Muscle of leg (tissue), 11 donors: ENCODE measurements around the gene PLXNA4. TPM values are rescaled to one million over a fixed set of nuclear protein-coding genes. Genes with fewer than 3 reads are reported as not detected.
"Not testable (repeated sequence)": the region's sequence is repeated elsewhere in the genome, so short reads cannot be mapped to it uniquely, and the experiment has no call there.

ENCODE experiments used
- DNase-seq: peaks from one replicate; pipeline ENCODE4 v3.0.0; 2013
- H3K27ac ChIP-seq: one replicate; pipeline ENCODE4 v1.5.1; 2013; ENCODE audit warnings: mild to moderate bottlenecking, low read length, control low read depth
- H3K27me3 ChIP-seq: one replicate; pipeline ENCODE4 v1.6.1; 2013; ENCODE audit warnings: low read length; ENCODE audit not compliant: control insufficient read depth, insufficient read depth
- H3K36me3 ChIP-seq: one replicate; pipeline ENCODE4 v1.6.1; 2013; ENCODE audit warnings: low read length; ENCODE audit not compliant: control insufficient read depth, insufficient read depth
- H3K4me1 ChIP-seq: one replicate; pipeline ENCODE4 v1.6.1; 2013; ENCODE audit warnings: low read length; ENCODE audit not compliant: control insufficient read depth, insufficient read depth
- H3K4me3 ChIP-seq: one replicate; pipeline ENCODE4 v1.5.1; 2013; ENCODE audit warnings: low read length, control low read depth
- H3K9me3 ChIP-seq: replicated peaks from 2 replicates; pipeline ENCODE4 v1.6.1; 2013; ENCODE audit warnings: low read depth, low read length; ENCODE audit not compliant: control insufficient read depth
- WGBS: methylation state at CpG from one replicate; pipeline ENCODE4 v1.1.5; 2013; ENCODE audit warnings: missing lambda C conversion rate; ENCODE audit not compliant: insufficient coverage; 5-methylcytosine and 5-hydroxymethylcytosine counted together
- polyA plus RNA-seq, 8 donors: library from polyadenylated mRNA; unstranded; fragments of 120-200 nt; gene quantifications; one replicate each; pipeline versions ENCODE4 v1.2.1 to v1.2.3, GENCODE V29; 2013; ENCODE audit warnings: inconsistent platforms in 1 of 8, low replicate concordance in 1 of 8; ENCODE audit not compliant: insufficient read length in 8 of 8, insufficient read depth in 1 of 8
- total RNA-seq: library from RNA; stranded (reverse); fragments of 120-200 nt; gene quantifications from one replicate; pipeline ENCODE4 v1.2.4, GENCODE V29; 2013

PLXNA4 gene
- total and polyA plus RNA-seq, 9 donors = 1.3 to 3.3 (median 2.1) TPM

GRCh38 chr7:132169730-132170129 lies 406.5 kb downstream of the PLXNA4 start:
- peaks cover 3% of the 10 kb centered on the region for H3K4me1 ChIP-seq
- H3K9me3 ChIP-seq = no peaks in the 10 kb centered on the region
- H3K4me3 ChIP-seq = no peak overlapping the region
- no peak for DNase-seq
- WGBS = 52% methylated on average over 4 of the region's 9 CpGs
- H3K36me3 ChIP-seq = no peaks in the 10 kb centered on the region
- H3K27ac ChIP-seq = no peak overlapping the region
- H3K27me3 ChIP-seq = no peaks in the 10 kb centered on the region

DNA sequence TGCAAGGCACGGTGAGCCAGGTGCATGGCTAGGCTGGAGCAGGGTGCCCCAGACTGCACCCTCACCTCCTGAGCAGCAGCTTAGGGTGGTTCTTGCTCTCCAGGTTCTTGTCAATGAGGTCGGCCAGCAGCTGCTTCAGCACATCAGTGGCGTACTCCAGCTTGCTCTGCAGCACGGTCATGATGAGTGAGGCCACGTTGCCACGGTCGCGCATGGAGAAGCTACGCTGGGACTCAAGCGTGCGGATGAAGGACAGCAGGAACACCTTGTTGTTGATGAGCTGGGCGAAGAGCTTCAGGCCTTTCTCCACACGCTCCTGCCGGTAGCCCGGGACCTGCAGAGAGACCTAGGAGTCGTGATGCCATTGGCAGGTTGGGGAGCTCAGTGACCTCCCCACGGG lies 408.0 kb downstream of the PLXNA4 start:
- no peak overlapping the region for H3K4me3 ChIP-seq
- no peaks in the 10 kb centered on the region for H3K9me3 ChIP-seq
- peaks cover 3% of the 10 kb centered on the region for H3K4me1 ChIP-seq
- peaks cover 3% of the 10 kb centered on the region for H3K27me3 ChIP-seq
- no peak for DNase-seq
- WGBS = 97% methylated on average over 14 of the region's 17 CpGs
- no peaks in the 10 kb centered on the region for H3K36me3 ChIP-seq
- H3K27ac ChIP-seq = no peak overlapping the region

DNA sequence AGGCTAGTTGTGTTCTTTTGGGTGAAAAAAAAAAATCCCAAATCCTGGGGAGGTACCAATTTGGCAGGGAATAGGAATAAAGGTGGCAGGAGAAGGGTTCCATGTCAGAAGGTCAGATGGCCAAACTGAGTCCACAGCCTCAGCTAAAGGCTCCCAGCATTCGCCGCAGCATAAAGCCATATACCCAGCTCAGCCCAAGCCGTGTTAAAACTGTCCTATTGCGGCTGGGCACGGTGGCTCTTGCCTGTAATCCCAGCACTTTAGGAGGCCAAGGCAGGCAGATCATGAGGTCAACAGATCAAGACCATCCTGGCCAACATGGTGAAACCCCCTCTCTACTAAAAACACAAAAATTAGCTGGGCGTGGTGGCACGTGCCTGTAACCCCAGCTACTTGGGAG lies 410.6 kb downstream of the PLXNA4 start:
- WGBS = 85% methylated on average over 5 of the region's 7 CpGs
- H3K9me3 ChIP-seq, H3K4me3 ChIP-seq, H3K27me3 ChIP-seq, H3K27ac ChIP-seq, DNase-seq, H3K36me3 ChIP-seq: not testable (repeated sequence)
- H3K4me1 ChIP-seq = peaks cover 18% of the 10 kb centered on the region

DNA sequence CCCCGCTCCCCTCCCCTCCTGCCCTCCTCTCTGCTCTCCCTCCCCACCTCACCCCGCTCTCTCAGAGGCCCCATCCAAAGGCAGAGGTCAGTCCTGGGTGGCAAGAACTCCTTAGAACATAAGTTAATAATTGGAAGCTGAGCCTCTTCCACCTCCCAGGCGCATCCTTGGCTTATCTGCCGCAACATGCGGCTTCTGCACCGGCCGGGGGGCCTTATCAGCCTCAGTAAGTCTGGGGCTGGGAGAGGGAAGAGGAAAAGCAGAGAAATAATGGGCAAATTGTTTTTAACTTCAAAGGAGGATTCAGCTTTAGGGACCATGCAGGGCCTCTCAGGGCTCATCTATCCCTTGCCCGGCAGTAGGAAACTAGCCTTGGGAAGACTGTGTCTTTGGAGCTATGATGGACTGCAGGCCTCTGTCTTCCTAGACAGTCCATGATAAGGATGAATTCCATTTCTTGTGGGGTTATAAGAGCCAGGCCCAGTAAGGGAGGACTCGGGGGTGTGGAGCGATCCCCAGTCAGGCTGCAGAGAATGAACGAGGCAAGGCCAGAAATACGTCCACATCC lies 411.6 kb downstream of the PLXNA4 start:
- H3K9me3 ChIP-seq = no peaks in the 10 kb centered on the region
- H3K36me3 ChIP-seq = no peaks in the 10 kb centered on the region
- no peak overlapping the region for H3K27ac ChIP-seq
- H3K4me3 ChIP-seq = no peak overlapping the region
- DNase-seq = no peak
- H3K4me1 ChIP-seq = peaks cover 21% of the 10 kb centered on the region
- H3K27me3 ChIP-seq = peaks cover 3% of the 10 kb centered on the region
- WGBS = 79% methylated on average over 7 of the region's 12 CpGs

GRCh38 chr7:132162556-132163144 lies 413.6 kb downstream of the PLXNA4 start:
- Histone ChIP-seq H3K9me3 (no peaks in the 10 kb centered on the region), H3K4me1 (peaks cover 21% of the 10 kb centered on the region), H3K27me3 (peaks cover 3% of the 10 kb centered on the region), H3K4me3 (no peak overlapping the region), H3K27ac (no peak overlapping the region), H3K36me3 (no peaks in the 10 kb centered on the region)
- 26% methylated on average over 7 of the region's 12 CpGs for WGBS
- peak; percentile 67 for DNase-seq

GRCh38 chr7:132161976-132162375 lies 414.3 kb downstream of the PLXNA4 start:
- 26% methylated on average over 8 of the region's 8 CpGs for WGBS
- DNase-seq = no peak
- H3K27me3 ChIP-seq = peaks cover 3% of the 10 kb centered on the region
- H3K27ac ChIP-seq = no peak overlapping the region
- no peak overlapping the region for H3K4me3 ChIP-seq
- H3K36me3 ChIP-seq = no peaks in the 10 kb centered on the region
- H3K4me1 ChIP-seq = peaks cover 21% of the 10 kb centered on the region
- H3K9me3 ChIP-seq = no peaks in the 10 kb centered on the region

GRCh38 chr7:132161533-132161915 lies 414.7 kb downstream of the PLXNA4 start:
- no peaks in the 10 kb centered on the region for H3K36me3 ChIP-seq
- H3K9me3 ChIP-seq = no peaks in the 10 kb centered on the region
- no peak overlapping the region for H3K4me3 ChIP-seq
- 89% methylated on average over 12 of the region's 12 CpGs for WGBS
- H3K4me1 ChIP-seq = peaks cover 18% of the 10 kb centered on the region
- no peak overlapping the region for H3K27ac ChIP-seq
- peaks cover 3% of the 10 kb centered on the region for H3K27me3 ChIP-seq
- no peak for DNase-seq

DNA sequence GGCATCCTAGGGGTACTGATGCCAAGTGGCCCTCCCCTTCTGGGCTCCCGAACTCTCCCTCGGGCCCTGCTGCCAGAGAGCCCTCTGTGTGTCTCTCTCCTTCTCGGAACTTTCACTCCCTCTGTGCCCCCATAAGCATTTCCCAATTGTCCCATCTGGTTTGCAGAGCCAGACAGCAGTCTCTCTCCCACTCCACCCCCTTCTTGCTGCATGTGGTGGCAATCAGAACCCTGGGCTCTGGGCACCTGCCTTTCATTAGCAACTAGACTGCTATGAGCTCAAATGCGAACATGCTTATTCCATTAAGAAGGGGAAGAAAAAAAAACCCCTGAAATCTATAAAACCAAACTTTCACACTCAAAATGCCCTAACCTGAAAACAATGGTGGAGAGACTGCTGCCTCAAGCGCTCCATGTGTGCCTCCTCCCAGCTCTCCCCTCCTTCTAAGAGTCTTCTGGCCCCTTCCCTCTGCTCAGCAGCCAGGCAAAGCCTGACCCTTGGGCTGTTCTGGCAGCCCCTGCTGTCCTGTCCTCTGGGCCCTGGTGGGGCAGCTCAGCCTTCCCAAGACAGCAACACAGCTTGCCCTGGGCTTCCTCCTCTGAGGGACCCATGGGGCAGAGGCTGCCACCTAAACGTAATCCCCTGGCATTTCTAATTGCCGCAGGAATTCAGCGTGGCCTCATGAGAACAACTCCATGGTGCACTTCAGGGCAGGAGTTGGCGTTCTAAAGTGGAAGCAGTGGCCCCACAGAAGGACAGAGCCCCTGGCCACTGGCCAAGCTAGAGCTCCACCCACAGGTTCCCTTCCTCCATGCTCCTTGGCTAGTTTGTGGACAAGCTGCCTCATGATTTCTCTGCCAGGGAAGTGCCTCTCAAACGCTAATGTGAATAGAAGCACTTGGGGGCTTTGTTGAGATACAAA lies 415.4 kb downstream of the PLXNA4 start:
- peak; percentile 34 for DNase-seq
- Histone ChIP-seq H3K4me3 (no peak overlapping the region), H3K4me1 (peaks cover 18% of the 10 kb centered on the region), H3K36me3 (no peaks in the 10 kb centered on the region), H3K9me3 (no peaks in the 10 kb centered on the region), H3K27ac (no peak overlapping the region), H3K27me3 (peaks cover 3% of the 10 kb centered on the region)
- WGBS = 36% methylated on average over 10 of the region's 10 CpGs

- DNase-seq = no peak
- H3K9me3 ChIP-seq = no peaks in the 10 kb centered on the region
- 86% methylated on average over 3 of the region's 3 CpGs for WGBS
- H3K27me3 ChIP-seq = peaks cover 3% of the 10 kb centered on the region
- H3K4me1 ChIP-seq = peaks cover 18% of the 10 kb centered on the region
- H3K4me3 ChIP-seq = no peak overlapping the region
- H3K27ac ChIP-seq = no peak overlapping the region
- H3K36me3 ChIP-seq = no peaks in the 10 kb centered on the region
Measured at GRCh38 chr7:132158841-132159240, 417.4 kb downstream of the PLXNA4 start.

DNA sequence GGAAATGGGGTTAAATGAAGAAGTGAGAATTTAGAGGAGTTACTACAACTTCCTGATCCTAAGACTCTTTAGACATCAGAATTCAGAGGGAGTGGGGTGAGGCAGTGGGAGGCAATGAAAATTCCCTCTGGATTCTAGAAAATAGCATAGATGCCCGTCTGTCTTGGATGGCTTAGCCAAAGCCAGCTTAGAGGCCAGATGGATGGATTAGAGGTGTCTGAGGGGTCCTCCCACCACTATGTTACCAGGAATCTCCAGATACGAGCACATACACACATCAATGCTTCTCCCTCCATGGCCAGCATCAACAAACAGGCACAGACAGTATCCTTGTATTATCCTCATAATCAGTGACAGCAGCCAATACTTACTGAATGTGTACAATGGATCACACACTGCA lies 418.1 kb downstream of the PLXNA4 start:
- Histone ChIP-seq H3K9me3 (no peaks in the 10 kb centered on the region), H3K36me3 (no peaks in the 10 kb centered on the region), H3K4me1 (peaks cover 18% of the 10 kb centered on the region), H3K4me3 (no peak overlapping the region), H3K27me3 (peaks cover 3% of the 10 kb centered on the region), H3K27ac (no peak overlapping the region)
- DNase-seq = no peak
- no CpG with 5 or more reads among the region's 2 CpGs for WGBS
